HepG2 (cell line): ENCODE results near the gene NXPH4. TPM values are rescaled to one million over a fixed set of nuclear protein-coding genes. Genes with fewer than 3 reads are reported as not detected.

Source experiments
- ZKSCAN8 ChIP-seq: IDR thresholded peaks from 2 replicates; pipeline ENCODE4 v1.6.1; 2016; ENCODE audit warnings: borderline replicate concordance, missing genetic modification reagents, missing compliant biosample characterization
- ZNF207 ChIP-seq: fragments of 450-650 bp; IDR thresholded peaks from 2 replicates; pipeline ENCODE4 v1.6.1; 2016; ENCODE audit warnings: antibody characterized with exemption, borderline replicate concordance
- ZNF773 ChIP-seq: sonication (generic); formaldehyde crosslinking; IDR thresholded peaks from 2 replicates; pipeline ENCODE4 v1.4.0; 2020; ENCODE audit warnings: missing genetic modification reagents, borderline replicate concordance
- ZSCAN30 ChIP-seq: sonication (generic); formaldehyde crosslinking; IDR thresholded peaks from 2 replicates; pipeline ENCODE4 v1.5.0; 2020; ENCODE audit warnings: mild to moderate bottlenecking, missing genetic modification reagents
- polyA plus RNA-seq, 8 experiments: library from polyadenylated mRNA; depleted of rRNA in 3 of 8; stranded (reverse) in 7 of 8; unstranded in 1 of 8; fragments of >200 nt; fragmentation: Illumina TruSeq in 4 of 8; extraction: Trizol in 4 of 8; gene quantifications; 2 replicates each; pipeline versions ENCODE4 v1.2.1 to v1.2.3, GENCODE V29; 2011 to 2016; ENCODE audit warnings: low read depth in 4 of 8, missing spikeins in 1 of 8, mixed read lengths in 1 of 8; ENCODE audit not compliant: insufficient read depth in 1 of 8
- total RNA-seq, 5 experiments: library from RNA; depleted of rRNA; stranded (reverse); fragments of >200 nt; fragmentation: Illumina TruSeq; extraction: Trizol; gene quantifications; 2 replicates each; pipeline ENCODE4 v1.2.3, GENCODE V29; 2016; ENCODE audit warnings: low read depth in 1 of 5
- TF ChIP-seq, protein P1 (sequence below): sonication (generic); formaldehyde crosslinking; IDR thresholded peaks from 2 replicates; pipeline ENCODE4 v1.5.1; 2020; ENCODE audit warnings: missing genetic modification reagents, mild to moderate bottlenecking, borderline replicate concordance
- TF ChIP-seq, protein P2 (sequence below): sonication (generic); formaldehyde crosslinking; IDR thresholded peaks from 2 replicates; pipeline ENCODE4 v1.5.0; 2020; ENCODE audit warnings: mild to moderate bottlenecking, missing genetic modification reagents, borderline replicate concordance
- TF ChIP-seq, protein P3 (sequence below): sonication (generic); formaldehyde crosslinking; IDR thresholded peaks from 2 replicates; pipeline ENCODE4 v1.5.0; 2020; ENCODE audit warnings: mild to moderate bottlenecking, missing genetic modification reagents, moderate library complexity
- TF ChIP-seq, protein P4 (sequence below): sonication (generic); formaldehyde crosslinking; IDR thresholded peaks from 2 replicates; pipeline ENCODE4 v1.4.0; 2020; ENCODE audit warnings: missing genetic modification reagents, borderline replicate concordance

NXPH4 gene
- total and polyA plus RNA-seq, 2 of the 13 experiments (the other 11 are each of a cell fraction or from before 2014, with no cell fraction given): 0.13 TPM; not detected in 1

DNA sequence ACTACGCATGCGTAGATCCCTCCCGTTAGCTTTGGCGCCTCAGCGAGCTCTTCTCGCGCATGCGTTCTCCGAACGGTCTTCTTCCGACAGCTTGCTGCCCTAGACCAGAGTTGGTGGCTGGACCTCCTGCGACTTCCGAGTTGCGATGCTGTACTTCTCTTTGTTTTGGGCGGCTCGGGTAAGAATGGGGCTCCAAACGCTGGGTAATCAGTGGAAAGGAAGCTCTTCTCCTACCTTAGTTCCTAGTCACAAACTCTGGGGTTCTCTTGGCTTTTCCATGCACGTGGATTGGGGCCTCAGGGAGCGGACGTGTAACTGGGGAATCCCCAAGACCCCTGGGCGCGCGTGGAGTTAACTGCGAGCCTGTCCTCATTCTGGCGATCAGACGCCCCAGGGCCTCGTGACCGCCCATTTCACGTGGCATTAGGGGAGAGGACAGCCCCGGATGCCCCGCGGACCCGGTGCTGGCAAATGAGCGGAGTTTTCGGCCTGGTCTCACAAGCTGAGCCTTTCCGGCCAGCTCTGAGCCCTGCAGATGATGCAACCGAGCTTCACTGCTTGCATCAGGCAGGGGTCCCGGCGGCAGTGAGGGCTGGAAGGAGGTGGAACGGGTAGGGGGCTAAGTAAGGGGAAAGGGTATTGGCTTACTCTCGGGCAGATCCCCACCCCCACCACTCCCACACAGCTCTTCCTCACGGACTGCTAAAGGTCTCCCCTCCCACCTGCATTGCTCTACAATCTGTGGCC, 13.2 kb downstream of the NXPH4 start, which contains the start of gene SHMT2 (continued):
- TF ChIP-seq, protein P1, sequence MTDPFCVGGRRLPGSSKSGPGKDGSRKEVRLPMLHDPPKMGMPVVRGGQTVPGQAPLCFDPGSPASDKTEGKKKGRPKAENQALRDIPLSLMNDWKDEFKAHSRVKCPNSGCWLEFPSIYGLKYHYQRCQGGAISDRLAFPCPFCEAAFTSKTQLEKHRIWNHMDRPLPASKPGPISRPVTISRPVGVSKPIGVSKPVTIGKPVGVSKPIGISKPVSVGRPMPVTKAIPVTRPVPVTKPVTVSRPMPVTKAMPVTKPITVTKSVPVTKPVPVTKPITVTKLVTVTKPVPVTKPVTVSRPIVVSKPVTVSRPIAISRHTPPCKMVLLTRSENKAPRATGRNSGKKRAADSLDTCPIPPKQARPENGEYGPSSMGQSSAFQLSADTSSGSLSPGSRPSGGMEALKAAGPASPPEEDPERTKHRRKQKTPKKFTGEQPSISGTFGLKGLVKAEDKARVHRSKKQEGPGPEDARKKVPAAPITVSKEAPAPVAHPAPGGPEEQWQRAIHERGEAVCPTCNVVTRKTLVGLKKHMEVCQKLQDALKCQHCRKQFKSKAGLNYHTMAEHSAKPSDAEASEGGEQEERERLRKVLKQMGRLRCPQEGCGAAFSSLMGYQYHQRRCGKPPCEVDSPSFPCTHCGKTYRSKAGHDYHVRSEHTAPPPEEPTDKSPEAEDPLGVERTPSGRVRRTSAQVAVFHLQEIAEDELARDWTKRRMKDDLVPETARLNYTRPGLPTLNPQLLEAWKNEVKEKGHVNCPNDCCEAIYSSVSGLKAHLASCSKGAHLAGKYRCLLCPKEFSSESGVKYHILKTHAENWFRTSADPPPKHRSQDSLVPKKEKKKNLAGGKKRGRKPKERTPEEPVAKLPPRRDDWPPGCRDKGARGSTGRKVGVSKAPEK (CRISPR knock-in tag): no peak
- TF ChIP-seq, protein P2, sequence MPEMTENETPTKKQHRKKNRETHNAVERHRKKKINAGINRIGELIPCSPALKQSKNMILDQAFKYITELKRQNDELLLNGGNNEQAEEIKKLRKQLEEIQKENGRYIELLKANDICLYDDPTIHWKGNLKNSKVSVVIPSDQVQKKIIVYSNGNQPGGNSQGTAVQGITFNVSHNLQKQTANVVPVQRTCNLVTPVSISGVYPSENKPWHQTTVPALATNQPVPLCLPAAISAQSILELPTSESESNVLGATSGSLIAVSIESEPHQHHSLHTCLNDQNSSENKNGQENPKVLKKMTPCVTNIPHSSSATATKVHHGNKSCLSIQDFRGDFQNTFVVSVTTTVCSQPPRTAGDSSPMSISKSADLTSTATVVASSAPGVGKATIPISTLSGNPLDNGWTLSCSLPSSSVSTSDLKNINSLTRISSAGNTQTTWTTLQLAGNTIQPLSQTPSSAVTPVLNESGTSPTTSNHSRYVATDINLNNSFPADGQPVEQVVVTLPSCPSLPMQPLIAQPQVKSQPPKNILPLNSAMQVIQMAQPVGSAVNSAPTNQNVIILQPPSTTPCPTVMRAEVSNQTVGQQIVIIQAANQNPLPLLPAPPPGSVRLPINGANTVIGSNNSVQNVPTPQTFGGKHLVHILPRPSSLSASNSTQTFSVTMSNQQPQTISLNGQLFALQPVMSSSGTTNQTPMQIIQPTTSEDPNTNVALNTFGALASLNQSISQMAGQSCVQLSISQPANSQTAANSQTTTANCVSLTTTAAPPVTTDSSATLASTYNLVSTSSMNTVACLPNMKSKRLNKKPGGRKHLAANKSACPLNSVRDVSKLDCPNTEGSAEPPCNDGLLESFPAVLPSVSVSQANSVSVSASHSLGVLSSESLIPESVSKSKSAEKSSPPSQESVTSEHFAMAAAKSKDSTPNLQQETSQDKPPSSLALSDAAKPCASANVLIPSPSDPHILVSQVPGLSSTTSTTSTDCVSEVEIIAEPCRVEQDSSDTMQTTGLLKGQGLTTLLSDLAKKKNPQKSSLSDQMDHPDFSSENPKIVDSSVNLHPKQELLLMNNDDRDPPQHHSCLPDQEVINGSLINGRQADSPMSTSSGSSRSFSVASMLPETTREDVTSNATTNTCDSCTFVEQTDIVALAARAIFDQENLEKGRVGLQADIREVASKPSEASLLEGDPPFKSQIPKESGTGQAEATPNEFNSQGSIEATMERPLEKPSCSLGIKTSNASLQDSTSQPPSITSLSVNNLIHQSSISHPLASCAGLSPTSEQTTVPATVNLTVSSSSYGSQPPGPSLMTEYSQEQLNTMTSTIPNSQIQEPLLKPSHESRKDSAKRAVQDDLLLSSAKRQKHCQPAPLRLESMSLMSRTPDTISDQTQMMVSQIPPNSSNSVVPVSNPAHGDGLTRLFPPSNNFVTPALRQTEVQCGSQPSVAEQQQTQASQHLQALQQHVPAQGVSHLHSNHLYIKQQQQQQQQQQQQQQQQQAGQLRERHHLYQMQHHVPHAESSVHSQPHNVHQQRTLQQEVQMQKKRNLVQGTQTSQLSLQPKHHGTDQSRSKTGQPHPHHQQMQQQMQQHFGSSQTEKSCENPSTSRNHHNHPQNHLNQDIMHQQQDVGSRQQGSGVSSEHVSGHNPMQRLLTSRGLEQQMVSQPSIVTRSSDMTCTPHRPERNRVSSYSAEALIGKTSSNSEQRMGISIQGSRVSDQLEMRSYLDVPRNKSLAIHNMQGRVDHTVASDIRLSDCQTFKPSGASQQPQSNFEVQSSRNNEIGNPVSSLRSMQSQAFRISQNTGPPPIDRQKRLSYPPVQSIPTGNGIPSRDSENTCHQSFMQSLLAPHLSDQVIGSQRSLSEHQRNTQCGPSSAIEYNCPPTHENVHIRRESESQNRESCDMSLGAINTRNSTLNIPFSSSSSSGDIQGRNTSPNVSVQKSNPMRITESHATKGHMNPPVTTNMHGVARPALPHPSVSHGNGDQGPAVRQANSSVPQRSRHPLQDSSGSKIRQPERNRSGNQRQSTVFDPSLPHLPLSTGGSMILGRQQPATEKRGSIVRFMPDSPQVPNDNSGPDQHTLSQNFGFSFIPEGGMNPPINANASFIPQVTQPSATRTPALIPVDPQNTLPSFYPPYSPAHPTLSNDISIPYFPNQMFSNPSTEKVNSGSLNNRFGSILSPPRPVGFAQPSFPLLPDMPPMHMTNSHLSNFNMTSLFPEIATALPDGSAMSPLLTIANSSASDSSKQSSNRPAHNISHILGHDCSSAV (CRISPR knock-in tag): no peak
- TF ChIP-seq, protein P3, sequence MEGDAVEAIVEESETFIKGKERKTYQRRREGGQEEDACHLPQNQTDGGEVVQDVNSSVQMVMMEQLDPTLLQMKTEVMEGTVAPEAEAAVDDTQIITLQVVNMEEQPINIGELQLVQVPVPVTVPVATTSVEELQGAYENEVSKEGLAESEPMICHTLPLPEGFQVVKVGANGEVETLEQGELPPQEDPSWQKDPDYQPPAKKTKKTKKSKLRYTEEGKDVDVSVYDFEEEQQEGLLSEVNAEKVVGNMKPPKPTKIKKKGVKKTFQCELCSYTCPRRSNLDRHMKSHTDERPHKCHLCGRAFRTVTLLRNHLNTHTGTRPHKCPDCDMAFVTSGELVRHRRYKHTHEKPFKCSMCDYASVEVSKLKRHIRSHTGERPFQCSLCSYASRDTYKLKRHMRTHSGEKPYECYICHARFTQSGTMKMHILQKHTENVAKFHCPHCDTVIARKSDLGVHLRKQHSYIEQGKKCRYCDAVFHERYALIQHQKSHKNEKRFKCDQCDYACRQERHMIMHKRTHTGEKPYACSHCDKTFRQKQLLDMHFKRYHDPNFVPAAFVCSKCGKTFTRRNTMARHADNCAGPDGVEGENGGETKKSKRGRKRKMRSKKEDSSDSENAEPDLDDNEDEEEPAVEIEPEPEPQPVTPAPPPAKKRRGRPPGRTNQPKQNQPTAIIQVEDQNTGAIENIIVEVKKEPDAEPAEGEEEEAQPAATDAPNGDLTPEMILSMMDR (CRISPR knock-in tag): no peak; the same call in 1 of the 2 replicates
- TF ChIP-seq, protein P4, sequence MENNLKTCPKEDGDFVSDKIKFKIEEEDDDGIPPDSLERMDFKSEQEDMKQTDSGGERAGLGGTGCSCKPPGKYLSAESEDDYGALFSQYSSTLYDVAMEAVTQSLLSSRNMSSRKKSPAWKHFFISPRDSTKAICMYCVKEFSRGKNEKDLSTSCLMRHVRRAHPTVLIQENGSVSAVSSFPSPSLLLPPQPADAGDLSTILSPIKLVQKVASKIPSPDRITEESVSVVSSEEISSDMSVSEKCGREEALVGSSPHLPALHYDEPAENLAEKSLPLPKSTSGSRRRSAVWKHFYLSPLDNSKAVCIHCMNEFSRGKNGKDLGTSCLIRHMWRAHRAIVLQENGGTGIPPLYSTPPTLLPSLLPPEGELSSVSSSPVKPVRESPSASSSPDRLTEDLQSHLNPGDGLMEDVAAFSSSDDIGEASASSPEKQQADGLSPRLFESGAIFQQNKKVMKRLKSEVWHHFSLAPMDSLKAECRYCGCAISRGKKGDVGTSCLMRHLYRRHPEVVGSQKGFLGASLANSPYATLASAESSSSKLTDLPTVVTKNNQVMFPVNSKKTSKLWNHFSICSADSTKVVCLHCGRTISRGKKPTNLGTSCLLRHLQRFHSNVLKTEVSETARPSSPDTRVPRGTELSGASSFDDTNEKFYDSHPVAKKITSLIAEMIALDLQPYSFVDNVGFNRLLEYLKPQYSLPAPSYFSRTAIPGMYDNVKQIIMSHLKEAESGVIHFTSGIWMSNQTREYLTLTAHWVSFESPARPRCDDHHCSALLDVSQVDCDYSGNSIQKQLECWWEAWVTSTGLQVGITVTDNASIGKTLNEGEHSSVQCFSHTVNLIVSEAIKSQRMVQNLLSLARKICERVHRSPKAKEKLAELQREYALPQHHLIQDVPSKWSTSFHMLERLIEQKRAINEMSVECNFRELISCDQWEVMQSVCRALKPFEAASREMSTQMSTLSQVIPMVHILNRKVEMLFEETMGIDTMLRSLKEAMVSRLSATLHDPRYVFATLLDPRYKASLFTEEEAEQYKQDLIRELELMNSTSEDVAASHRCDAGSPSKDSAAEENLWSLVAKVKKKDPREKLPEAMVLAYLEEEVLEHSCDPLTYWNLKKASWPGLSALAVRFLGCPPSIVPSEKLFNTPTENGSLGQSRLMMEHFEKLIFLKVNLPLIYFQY (CRISPR knock-in tag): 0 out of 2 replicates have a peak, but pooled peaks have one; percentile 25
- TF ChIP-seq ZKSCAN8 (CRISPR knock-in tag) (no peak), ZNF207 (no peak), ZSCAN30 (CRISPR knock-in tag) (0 out of 2 replicates have a peak, but pooled peaks have one; percentile 26), ZNF773 (no peak)
